Activated CD8-positive, alpha-beta memory T cell treated with anti-CD3 and anti-CD28 coated beads, Interleukin-2, amount 50 U/mL, for 4 hours (primary cell): Measurements from ENCODE around the gene PTEN.

Source experiments
- DNase-seq: peaks from one replicate; pipeline ENCODE4 v3.0.0-alpha.2; 2020

PTEN gene

DNA sequence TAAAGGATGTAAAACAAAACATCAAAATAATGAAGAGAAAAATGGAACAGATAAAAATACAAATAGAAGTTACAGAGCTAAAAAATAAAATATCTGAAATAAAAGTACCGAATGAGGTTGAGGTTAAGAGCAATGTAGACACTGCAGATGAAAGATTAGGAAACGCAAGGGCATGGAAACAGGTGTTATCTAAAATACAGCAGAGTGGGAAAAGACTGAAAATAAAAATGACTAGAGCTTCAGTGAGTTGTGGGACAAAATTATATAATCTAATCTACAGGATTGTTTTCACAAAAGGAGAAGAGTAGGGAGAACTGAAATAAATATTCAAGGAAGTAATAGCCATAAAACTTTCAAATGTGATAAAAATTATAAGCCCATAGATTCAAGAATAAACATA lies 123.8 kb downstream of the PTEN start:
- DNase-seq, result no peak

GRCh38 chr10:87991946-87992345 lies 128.5 kb downstream of the PTEN start:
- no peak for DNase-seq

DNA sequence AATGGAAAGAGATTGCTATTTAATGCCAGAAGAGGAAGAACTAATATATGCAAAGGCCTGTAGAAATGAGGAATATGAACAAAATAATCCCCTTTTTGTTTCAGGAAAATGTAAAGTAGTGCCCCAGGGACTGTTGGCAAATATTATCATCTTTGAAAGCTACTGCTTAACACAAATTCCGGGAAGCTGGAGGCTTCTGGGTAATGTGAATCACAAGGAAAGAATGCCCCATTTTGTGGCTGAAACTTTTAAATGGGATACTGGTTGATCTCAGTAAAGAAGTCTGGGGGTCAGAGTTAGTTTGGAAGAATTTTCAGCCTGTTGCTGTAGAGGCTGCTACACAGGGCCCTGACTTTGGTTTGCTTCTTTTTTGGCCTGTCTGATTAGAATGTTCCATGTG lies 141.0 kb downstream of the PTEN start:
- no peak for DNase-seq

- DNase-seq, result no peak
Measured at GRCh38 chr10:88006261-88006660, 142.8 kb downstream of the PTEN start.

DNA sequence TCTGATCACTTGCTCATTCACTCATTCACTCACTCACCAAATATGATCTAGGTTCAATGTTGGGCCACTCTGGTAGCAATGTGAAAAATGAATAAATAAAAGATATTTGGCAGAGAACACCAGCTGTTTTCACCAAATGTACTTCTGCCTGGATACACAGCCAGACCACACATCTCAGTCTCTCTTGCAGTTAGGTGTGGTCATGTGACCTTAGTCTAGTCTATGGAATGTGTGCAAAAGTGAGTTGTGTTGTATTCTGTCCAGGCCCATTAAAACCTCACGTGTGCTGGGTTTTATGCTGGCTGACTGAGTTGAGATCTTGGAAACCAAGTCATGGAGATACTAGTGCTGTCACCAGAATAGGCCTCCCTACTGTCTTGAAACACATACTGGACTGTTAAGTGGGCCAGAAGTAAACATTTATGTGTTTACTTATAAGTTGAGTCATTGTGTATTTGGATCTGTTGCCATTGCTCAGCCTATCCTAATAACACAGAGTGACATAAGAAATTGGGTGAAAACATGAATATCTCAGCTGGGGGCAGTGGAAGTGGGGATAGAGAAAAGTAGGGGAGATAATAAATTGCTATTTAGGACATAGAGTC lies 145.5 kb downstream of the PTEN start:
- DNase-seq, result no peak

- no peak for DNase-seq
Measured at GRCh38 chr10:88012641-88013040, 149.2 kb downstream of the PTEN start.

DNA sequence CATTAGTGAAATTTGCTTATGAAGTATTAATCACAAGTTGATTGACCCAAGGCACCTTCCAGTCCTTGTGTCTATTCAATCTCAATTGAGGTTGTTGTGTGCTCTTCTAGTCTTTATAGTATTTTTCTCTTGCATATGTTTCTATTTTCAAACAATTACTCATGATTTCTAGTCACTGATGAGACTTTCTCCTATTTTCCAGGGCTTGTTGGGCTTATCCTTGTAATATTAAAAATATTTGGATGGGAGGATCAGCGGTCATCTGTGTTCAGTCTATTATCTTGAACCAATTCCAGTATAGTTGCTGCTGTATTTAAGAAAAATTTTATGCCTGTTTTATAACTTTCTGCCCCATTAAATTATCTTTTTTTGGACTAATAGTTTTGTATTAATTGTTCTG lies 154.4 kb downstream of the PTEN start:
- no peak for DNase-seq

GRCh38 chr10:88019753-88020152 lies 156.3 kb downstream of the PTEN start:
- DNase-seq, result no peak
